Mesendoderm (in vitro differentiated cells): ENCODE measurements around the gene RAB3IL1.

Experiments
- DNase-seq: peaks from one replicate; pipeline ENCODE4 v3.0.0; 2013
- H2AK5ac ChIP-seq: 2 replicates; pipeline ENCODE4 v1.6.1; 2013; ENCODE audit warnings: low read length, inconsistent platforms
- H2BK120ac ChIP-seq: 2 replicates; pipeline ENCODE4 v1.6.1; 2013; ENCODE audit warnings: low read depth, mild to moderate bottlenecking, low read length, moderate library complexity, mixed read lengths
- H2BK15ac ChIP-seq: replicated peaks from 2 replicates; pipeline ENCODE4 v1.6.1; 2013; ENCODE audit warnings: low read depth, mild to moderate bottlenecking, moderate library complexity
- H2BK5ac ChIP-seq: 2 replicates; pipeline ENCODE4 v1.6.1; 2013; ENCODE audit warnings: low read length, inconsistent platforms
- H3K18ac ChIP-seq: 2 replicates; pipeline ENCODE4 v1.6.1; 2013; ENCODE audit warnings: mild to moderate bottlenecking, low read length, mixed read lengths
- H3K23ac ChIP-seq: one replicate; pipeline ENCODE4 v1.6.1; 2013; ENCODE audit warnings: low read length
- H3K27ac ChIP-seq: 2 replicates; pipeline ENCODE4 v1.5.1; 2013; ENCODE audit warnings: low read depth, mild to moderate bottlenecking, inconsistent platforms, low read length, moderate library complexity
- H3K27me3 ChIP-seq: 2 replicates; pipeline ENCODE4 v1.6.1; 2013; ENCODE audit warnings: low read length, control low read depth, mild to moderate bottlenecking, inconsistent platforms; ENCODE audit not compliant: insufficient read depth, poor library complexity
- H3K36me3 ChIP-seq: 2 replicates; pipeline ENCODE4 v1.6.1; 2013; ENCODE audit warnings: low read length, inconsistent platforms; ENCODE audit not compliant: control insufficient read depth, insufficient read depth
- H3K4ac ChIP-seq: one replicate; pipeline ENCODE4 v1.6.1; 2013; ENCODE audit warnings: low read depth, mild to moderate bottlenecking, low read length, moderate library complexity
- H3K4me1 ChIP-seq: 2 replicates; pipeline ENCODE4 v1.6.1; 2013; ENCODE audit warnings: low read depth, low read length, inconsistent platforms; ENCODE audit not compliant: control insufficient read depth
- H3K4me2 ChIP-seq: 2 replicates; pipeline ENCODE4 v1.6.1; 2013; ENCODE audit warnings: low read length
- H3K4me3 ChIP-seq: 2 replicates; pipeline ENCODE4 v1.5.1; 2013; ENCODE audit warnings: mild to moderate bottlenecking, low read length
- H3K56ac ChIP-seq: one replicate; pipeline ENCODE4 v1.6.1; 2013; ENCODE audit warnings: low read length
- H3K79me1 ChIP-seq: 2 replicates; pipeline ENCODE4 v1.6.1; 2013; ENCODE audit warnings: low read length, inconsistent platforms
- H3K79me2 ChIP-seq: 2 replicates; pipeline ENCODE4 v1.6.1; 2013; ENCODE audit warnings: mild to moderate bottlenecking, low read length; ENCODE audit not compliant: control insufficient read depth, insufficient read depth
- H3K9ac ChIP-seq: 2 replicates; pipeline ENCODE4 v1.6.1; 2013; ENCODE audit warnings: low read length, inconsistent platforms
- H4K5ac ChIP-seq: one replicate; pipeline ENCODE4 v1.6.1; 2013; ENCODE audit warnings: low read length
- H4K8ac ChIP-seq: one replicate; pipeline ENCODE4 v1.6.1; 2013; ENCODE audit warnings: low read depth, mild to moderate bottlenecking, control low read depth, low read length, moderate library complexity
- WGBS: extraction: QIAGEN DNeasy Blood & Tissue Kit; methylation state at CpG from one replicate; pipeline ENCODE4 v1.1.7; 2013; ENCODE audit warnings: low lambda C conversion rate, missing lambda C conversion rate; ENCODE audit not compliant: insufficient coverage; ENCODE audit errors: extremely low coverage; 5-methylcytosine and 5-hydroxymethylcytosine counted together

RAB3IL1 gene

GRCh38 chr11:61940466-61940865 is 23.1 kb upstream of the RAB3IL1 start:
- H2BK120ac ChIP-seq, result no peak overlapping the region
- no peaks in the 10 kb centered on the region for H3K36me3 ChIP-seq
- H3K79me2 ChIP-seq, result no peaks in the 10 kb centered on the region
- no peak overlapping the region for H3K4me2 ChIP-seq
- H2BK5ac ChIP-seq, result no peak overlapping the region
- H3K23ac ChIP-seq, result no peak overlapping the region
- WGBS, result no CpG with 5 or more reads among the region's 10 CpGs
- H4K5ac ChIP-seq, result no peak overlapping the region
- no peaks in the 10 kb centered on the region for H3K27me3 ChIP-seq
- DNase-seq, result no peak
- no peak overlapping the region for H4K8ac ChIP-seq
- no peak overlapping the region for H3K4me3 ChIP-seq
- no peak overlapping the region for H3K27ac ChIP-seq
- no peak overlapping the region for H3K9ac ChIP-seq
- no peak overlapping the region for H3K56ac ChIP-seq
- no peak overlapping the region for H2AK5ac ChIP-seq
- H3K4ac ChIP-seq, result no peak overlapping the region
- H3K79me1 ChIP-seq, result no peaks in the 10 kb centered on the region
- H2BK15ac ChIP-seq, result no peak overlapping the region
- H3K4me1 ChIP-seq, result no peaks in the 10 kb centered on the region
- no peak overlapping the region for H3K18ac ChIP-seq

GRCh38 chr11:61935861-61936260 is 18.5 kb upstream of the RAB3IL1 start:
- no peak overlapping the region for H3K18ac ChIP-seq
- no peak overlapping the region for H4K8ac ChIP-seq
- DNase-seq, result no peak
- no peak overlapping the region for H3K56ac ChIP-seq
- no peak overlapping the region for H2BK5ac ChIP-seq
- H2BK120ac ChIP-seq, result no peak overlapping the region
- no peaks in the 10 kb centered on the region for H3K79me1 ChIP-seq
- no peaks in the 10 kb centered on the region for H3K79me2 ChIP-seq
- WGBS, result no CpG with 5 or more reads among the region's 2 CpGs
- no peak overlapping the region for H2AK5ac ChIP-seq
- H4K5ac ChIP-seq, result no peak overlapping the region
- H3K4me1 ChIP-seq, result no peaks in the 10 kb centered on the region
- H3K4me2 ChIP-seq, result no peak overlapping the region
- no peak overlapping the region for H3K9ac ChIP-seq
- H3K4ac ChIP-seq, result no peak overlapping the region
- H3K4me3 ChIP-seq, result no peak overlapping the region
- H3K27ac ChIP-seq, result no peak overlapping the region
- H2BK15ac ChIP-seq, result no peak overlapping the region
- H3K36me3 ChIP-seq, result no peaks in the 10 kb centered on the region
- H3K23ac ChIP-seq, result no peak overlapping the region
- H3K27me3 ChIP-seq, result no peaks in the 10 kb centered on the region

DNA sequence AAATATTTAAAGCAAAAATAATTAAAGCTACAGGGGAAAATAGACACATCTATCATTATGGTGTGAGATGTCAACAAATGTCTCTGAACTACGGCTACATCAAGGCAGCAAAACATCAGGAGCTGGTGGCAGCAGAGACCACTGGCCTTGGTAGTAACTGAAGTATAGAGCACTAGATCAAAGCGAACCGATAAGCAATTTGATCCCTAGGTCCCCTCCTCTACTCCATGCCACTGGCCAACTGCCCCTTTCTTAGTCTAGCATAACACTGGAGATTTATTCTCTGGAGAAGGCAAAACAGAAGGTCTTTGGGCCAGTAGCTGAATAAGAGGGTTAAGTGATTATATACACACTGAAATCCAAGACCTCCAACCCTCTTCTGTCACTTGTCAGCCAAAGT is 13.6 kb upstream of the RAB3IL1 start:
- Histone ChIP-seq H2BK5ac (no peak overlapping the region), H3K79me2 (no peaks in the 10 kb centered on the region), H3K18ac (no peak overlapping the region), H3K4me3 (no peak overlapping the region), H4K5ac (no peak overlapping the region), H4K8ac (no peak overlapping the region), H2BK15ac (no peak overlapping the region), H3K79me1 (no peaks in the 10 kb centered on the region), H3K56ac (no peak overlapping the region), H2AK5ac (no peak overlapping the region), H3K4ac (no peak overlapping the region), H3K4me2 (no peak overlapping the region), H3K4me1 (no peaks in the 10 kb centered on the region), H2BK120ac (no peak overlapping the region), H3K23ac (no peak overlapping the region), H3K36me3 (no peaks in the 10 kb centered on the region), H3K27me3 (no peaks in the 10 kb centered on the region), H3K27ac (no peak overlapping the region), H3K9ac (no peak overlapping the region)
- no peak for DNase-seq
- WGBS, result no CpG with 5 or more reads among the region's 3 CpGs

GRCh38 chr11:61928606-61929005 is 11.2 kb upstream of the RAB3IL1 start:
- H4K8ac ChIP-seq, result no peak overlapping the region
- no peak overlapping the region for H2BK15ac ChIP-seq
- no peaks in the 10 kb centered on the region for H3K36me3 ChIP-seq
- H2AK5ac ChIP-seq, result no peak overlapping the region
- H3K9ac ChIP-seq, result no peak overlapping the region
- H3K4ac ChIP-seq, result no peak overlapping the region
- DNase-seq, result no peak
- H3K23ac ChIP-seq, result no peak overlapping the region
- no peak overlapping the region for H2BK5ac ChIP-seq
- H3K79me1 ChIP-seq, result no peaks in the 10 kb centered on the region
- no peak overlapping the region for H3K18ac ChIP-seq
- no peak overlapping the region for H3K4me2 ChIP-seq
- no peak overlapping the region for H2BK120ac ChIP-seq
- no peaks in the 10 kb centered on the region for H3K79me2 ChIP-seq
- H3K27ac ChIP-seq, result no peak overlapping the region
- no peak overlapping the region for H4K5ac ChIP-seq
- no peaks in the 10 kb centered on the region for H3K27me3 ChIP-seq
- H3K4me1 ChIP-seq, result no peaks in the 10 kb centered on the region
- H3K4me3 ChIP-seq, result no peak overlapping the region
- H3K56ac ChIP-seq, result no peak overlapping the region

DNA sequence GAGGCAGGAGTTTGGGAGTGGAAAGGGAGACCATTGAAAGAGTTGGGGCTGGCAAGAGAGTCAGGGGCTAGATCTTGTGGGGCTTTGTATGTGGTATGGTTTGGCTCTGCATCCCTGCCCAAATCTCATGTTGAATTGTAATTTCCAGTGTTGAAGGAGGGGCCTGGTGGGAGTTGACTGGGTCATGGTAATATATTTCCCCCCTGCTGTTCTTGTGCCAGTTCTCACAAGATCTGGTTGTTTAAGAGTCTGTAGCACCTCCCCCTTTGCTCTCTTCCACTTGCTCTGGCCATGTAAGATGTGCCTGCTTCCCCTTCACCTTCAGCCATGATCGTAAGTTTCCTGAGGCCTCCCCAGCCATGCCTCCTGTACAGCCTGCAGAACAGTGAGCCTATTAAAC is 10.1 kb upstream of the RAB3IL1 start:
- no peak overlapping the region for H3K56ac ChIP-seq
- H4K5ac ChIP-seq, result no peak overlapping the region
- no peaks in the 10 kb centered on the region for H3K79me1 ChIP-seq
- no peaks in the 10 kb centered on the region for H3K36me3 ChIP-seq
- no peak overlapping the region for H3K4ac ChIP-seq
- no peaks in the 10 kb centered on the region for H3K79me2 ChIP-seq
- DNase-seq, result no peak
- H3K27ac ChIP-seq, result no peak overlapping the region
- no peak overlapping the region for H3K4me3 ChIP-seq
- H4K8ac ChIP-seq, result no peak overlapping the region
- H3K4me2 ChIP-seq, result no peak overlapping the region
- no peak overlapping the region for H3K23ac ChIP-seq
- peaks cover 4% of the 10 kb centered on the region for H3K4me1 ChIP-seq
- no peak overlapping the region for H3K18ac ChIP-seq
- WGBS, result no CpG with 5 or more reads among the region's 1 CpG
- H3K27me3 ChIP-seq, result no peaks in the 10 kb centered on the region
- no peak overlapping the region for H2BK15ac ChIP-seq
- no peak overlapping the region for H2BK120ac ChIP-seq
- no peak overlapping the region for H2AK5ac ChIP-seq
- no peak overlapping the region for H3K9ac ChIP-seq
- no peak overlapping the region for H2BK5ac ChIP-seq

DNA sequence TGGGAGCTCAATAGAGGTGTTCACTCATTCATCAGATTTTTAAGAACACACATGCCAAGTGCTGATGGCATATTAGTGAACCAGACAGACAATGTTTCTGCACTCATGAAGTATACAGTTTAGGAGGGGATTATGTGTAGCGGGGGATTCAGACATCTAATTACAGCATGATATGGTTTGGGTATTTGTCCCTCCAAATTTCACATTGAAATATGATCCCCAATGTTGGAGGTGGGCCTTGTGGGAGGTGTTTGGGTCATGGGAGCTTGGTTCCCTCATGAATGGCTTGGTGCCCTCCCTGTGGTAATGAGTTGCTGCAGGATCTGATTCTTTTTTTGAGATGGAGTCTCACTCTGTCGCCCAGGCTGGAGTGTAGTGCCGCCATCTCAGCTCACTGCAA is 8.9 kb upstream of the RAB3IL1 start:
- H3K79me2 ChIP-seq, result no peaks in the 10 kb centered on the region
- no CpG with 5 or more reads among the region's 3 CpGs for WGBS
- H3K9ac ChIP-seq, result no peak overlapping the region
- H2BK15ac ChIP-seq, result no peak overlapping the region
- H3K4me2 ChIP-seq, result no peak overlapping the region
- H3K4ac ChIP-seq, result no peak overlapping the region
- H2AK5ac ChIP-seq, result no peak overlapping the region
- H3K56ac ChIP-seq, result no peak overlapping the region
- no peak overlapping the region for H4K8ac ChIP-seq
- no peaks in the 10 kb centered on the region for H3K27me3 ChIP-seq
- H3K18ac ChIP-seq, result no peak overlapping the region
- H3K4me1 ChIP-seq, result peaks cover 4% of the 10 kb centered on the region
- no peaks in the 10 kb centered on the region for H3K36me3 ChIP-seq
- H2BK5ac ChIP-seq, result no peak overlapping the region
- H2BK120ac ChIP-seq, result no peak overlapping the region
- H4K5ac ChIP-seq, result no peak overlapping the region
- H3K4me3 ChIP-seq, result no peak overlapping the region
- DNase-seq, result no peak
- no peak overlapping the region for H3K27ac ChIP-seq
- H3K23ac ChIP-seq, result no peak overlapping the region
- no peaks in the 10 kb centered on the region for H3K79me1 ChIP-seq
